HepG2 (cell line): ENCODE measurements around the gene HCFC1. TPM values are rescaled to one million over a fixed set of nuclear protein-coding genes. Genes with fewer than 3 reads are reported as not detected.

Source experiments
- ATAC-seq: fragments of 200-7000 bp; cut with Tn5 transposase; 3 replicates; pipeline ENCODE4 v1.9.1; 2020; ENCODE audit warnings: mild to moderate bottlenecking, moderate library complexity
- BruUV-seq: library from RNA; stranded (reverse); fragments of 400-500 nt; replicated peaks from 2 replicates; lab custom pipeline; 2021; lab: Mats Ljungman, UMichigan
- CTCF ChIA-PET: fragments of 300-600 bp; formaldehyde crosslinking; extraction: SDS; loops from one replicate; lab custom pipeline; 2021; ENCODE audit warnings: low total read pairs, inconsistent platforms, low intra/inter-chr PET ratio; lab: Yijun Ruan, JAX
- POLR2A ChIA-PET: fragments of 350-600 bp; sonication (Branson Sonifier 250); formaldehyde crosslinking; loops from one replicate; lab custom pipeline; 2020; ENCODE audit warnings: antibody characterized with exemption, inconsistent platforms; lab: Yijun Ruan, JAX
- DNase-seq: peaks from one replicate; pipeline ENCODE4 v3.0.0-alpha.2; 2015; ENCODE audit warnings: low spot score
- FAIRE-seq: peaks from 3 replicates; lab custom pipeline; 2011; peaks lifted over from hg19 to GRCh38; lab: Jason Lieb, UNC
- H2AFZ ChIP-seq: one replicate; pipeline ENCODE4 v1.6.1; 2011; ENCODE audit warnings: low read length, inconsistent platforms
- H3K27ac ChIP-seq: fragments of 300-600 bp; 3 replicates; pipeline ENCODE4 v1.8.0; 2011; ENCODE audit warnings: mixed run types, mild to moderate bottlenecking, mixed read lengths, low read length, inconsistent platforms; ENCODE audit not compliant: insufficient read depth; ENCODE audit errors: extremely low read length
- H3K27me3 ChIP-seq, 2 experiments: fragments of 200-600 bp in 1 of 2; 2 replicates in 1 of 2; 3 replicates in 1 of 2; pipeline versions ENCODE4 v1.6.0 to v1.8.0; 2011; ENCODE audit warnings: low read length in 2 of 2, mild to moderate bottlenecking in 2 of 2, moderate library complexity in 2 of 2, inconsistent platforms in 1 of 2; ENCODE audit not compliant: insufficient read depth in 2 of 2, control insufficient read depth in 1 of 2
- H3K36me3 ChIP-seq, 2 experiments: fragments of 200-600 bp in 1 of 2; replicated peaks in 1 of 2; 2 replicates in 1 of 2; 3 replicates in 1 of 2; pipeline versions ENCODE4 v1.5.1 to v1.8.0; 2011; ENCODE audit warnings: low read length in 2 of 2, inconsistent platforms in 1 of 2; ENCODE audit not compliant: insufficient read depth in 2 of 2, control insufficient read depth in 1 of 2
- H3K4me1 ChIP-seq: 2 replicates; pipeline ENCODE4 v1.5.1; 2012; ENCODE audit warnings: low read length, inconsistent platforms; ENCODE audit not compliant: insufficient read depth
- H3K4me2 ChIP-seq: 2 replicates; pipeline ENCODE4 v1.6.0; 2011; ENCODE audit warnings: low read depth, low read length, inconsistent platforms
- H3K4me3 ChIP-seq, 3 experiments: fragments of 200-600 bp in 1 of 3; sonication (generic), shearing (Covaris generic) in 1 of 3; replicated peaks in 1 of 3; 2 replicates each; pipeline ENCODE4 v1.5.1; 2011 to 2016; ENCODE audit warnings: low read length in 3 of 3, inconsistent platforms in 2 of 3, low read depth in 2 of 3, mild to moderate bottlenecking in 2 of 3, control low read depth in 1 of 3, mixed read lengths in 1 of 3; ENCODE audit not compliant: insufficient read depth in 1 of 3
- H3K79me2 ChIP-seq: one replicate; pipeline ENCODE4 v1.6.1; 2011; ENCODE audit warnings: low read length, inconsistent platforms; ENCODE audit not compliant: insufficient read depth
- H3K9ac ChIP-seq: 2 replicates; pipeline ENCODE4 v1.6.0; 2011; ENCODE audit warnings: mild to moderate bottlenecking, low read depth, low read length, inconsistent platforms; ENCODE audit not compliant: insufficient read depth
- H3K9me3 ChIP-seq: 2 replicates; pipeline ENCODE4 v1.5.1; 2012; ENCODE audit warnings: mild to moderate bottlenecking, low read length
- H4K20me1 ChIP-seq: 2 replicates; pipeline ENCODE4 v1.6.0; 2011; ENCODE audit warnings: inconsistent platforms, mild to moderate bottlenecking, low read length, moderate library complexity; ENCODE audit not compliant: insufficient read depth
- ARNT ChIP-seq: fragments of 450-650 bp; IDR thresholded peaks from 2 replicates; pipeline ENCODE4 v1.6.1; 2017
- HMG20A ChIP-seq: IDR thresholded peaks from 2 replicates; pipeline ENCODE4 v1.6.1; 2016; ENCODE audit warnings: borderline replicate concordance
- KAT7 ChIP-seq: IDR thresholded peaks from 2 replicates; pipeline ENCODE4 v1.6.1; 2018; ENCODE audit warnings: borderline replicate concordance, missing compliant biosample characterization
- KDM5A ChIP-seq: fragments of 200-600 bp; sonication (generic); IDR thresholded peaks from 2 replicates; pipeline ENCODE4 v1.7.0; 2018; ENCODE audit warnings: antibody characterized with exemption, mild to moderate bottlenecking, low read length, borderline replicate concordance
- NKX3-1 ChIP-seq: sonication (generic); formaldehyde crosslinking; IDR thresholded peaks from 2 replicates; pipeline ENCODE4 v1.5.0; 2020; ENCODE audit warnings: missing genetic modification reagents
- RFX3 ChIP-seq: IDR thresholded peaks from 2 replicates; pipeline ENCODE4 v1.6.1; 2016; ENCODE audit warnings: missing biosample characterization, missing genetic modification reagents
- SPEN ChIP-seq: sonication (generic); formaldehyde crosslinking; IDR thresholded peaks from 2 replicates; pipeline ENCODE4 v1.5.1; 2020; ENCODE audit warnings: low read depth, mild to moderate bottlenecking, missing genetic modification reagents
- TBL1XR1 ChIP-seq: fragments of 150-350 bp; IDR thresholded peaks from 2 replicates; pipeline ENCODE4 v1.6.1; 2014; ENCODE audit warnings: borderline replicate concordance, low read length; ENCODE audit not compliant: partially characterized antibody
- TSC22D2 ChIP-seq: sonication (generic); formaldehyde crosslinking; IDR thresholded peaks from 2 replicates; pipeline ENCODE4 v1.5.1; 2020; ENCODE audit warnings: missing genetic modification reagents, mild to moderate bottlenecking, borderline replicate concordance
- ZNF343 ChIP-seq: sonication (generic); formaldehyde crosslinking; IDR thresholded peaks from 2 replicates; pipeline ENCODE4 v1.4.0; 2020; ENCODE audit warnings: mild to moderate bottlenecking, missing genetic modification reagents
- ZNF382 ChIP-seq: sonication (generic); formaldehyde crosslinking; IDR thresholded peaks from 2 replicates; pipeline ENCODE4 v1.5.0; 2020; ENCODE audit warnings: missing genetic modification reagents, mild to moderate bottlenecking, borderline replicate concordance
- ZNF550 ChIP-seq: sonication (generic); formaldehyde crosslinking; IDR thresholded peaks from 2 replicates; pipeline ENCODE4 v1.4.0; 2020; ENCODE audit warnings: mild to moderate bottlenecking, missing genetic modification reagents, borderline replicate concordance
- WGBS: methylation state at CpG from one replicate; pipeline ENCODE4 v1.1.6; 2017; ENCODE audit warnings: low lambda C conversion rate; 5-methylcytosine and 5-hydroxymethylcytosine counted together
- in situ Hi-C: cut with HindIII; loops from 2 replicates; pipeline ENCODE4 v1.10.0; 2017; ENCODE audit warnings: low pct_unique_long_range_greater_than_20kb; ENCODE audit not compliant: extremely low pct_ligation_motif_present
- intact Hi-C: fragments of 100-400 bp; cut with micrococcal nuclease; formaldehyde crosslinking; loops from one replicate; pipeline ENCODE4 v1.10.0; 2022; ENCODE audit not compliant: unreplicated experiment
- polyA plus RNA-seq, 8 experiments: library from polyadenylated mRNA; depleted of rRNA in 3 of 8; stranded (reverse) in 7 of 8; unstranded in 1 of 8; fragments of >200 nt; fragmentation: Illumina TruSeq in 4 of 8; extraction: Trizol in 4 of 8; gene quantifications; 2 replicates each; pipeline versions ENCODE4 v1.2.1 to v1.2.3, GENCODE V29; 2011 to 2016; ENCODE audit warnings: low read depth in 4 of 8, missing spikeins in 1 of 8, mixed read lengths in 1 of 8; ENCODE audit not compliant: insufficient read depth in 1 of 8
- total RNA-seq, 5 experiments: library from RNA; depleted of rRNA; stranded (reverse); fragments of >200 nt; fragmentation: Illumina TruSeq; extraction: Trizol; gene quantifications; 2 replicates each; pipeline ENCODE4 v1.2.3, GENCODE V29; 2016; ENCODE audit warnings: low read depth in 1 of 5

The HCFC1 gene
- total and polyA plus RNA-seq, 2 of the 13 experiments (the other 11 are each of a cell fraction or from before 2014, with no cell fraction given), result 5.8 to 17.8 TPM

- Histone ChIP-seq H3K9me3 (no peaks in the 10 kb centered on the region), H3K4me2 (no peak overlapping the region), H3K27me3 (no peaks in the 10 kb centered on the region), H3K4me1 (peaks cover 37% of the 10 kb centered on the region), H3K9ac (no peak overlapping the region), H2AFZ (no peak overlapping the region), H3K79me2 (no peaks in the 10 kb centered on the region), H4K20me1 (no peaks in the 10 kb centered on the region), H3K4me3 (no peak overlapping the region), H3K27ac (no peak overlapping the region), H3K36me3 (no peaks in the 10 kb centered on the region)
- ATAC-seq (no peak), FAIRE-seq (no peak), DNase-seq (no peak)
- 73% methylated on average over 4 of the region's 4 CpGs for WGBS
- CTCF ChIA-PET, result no interaction called here
- POLR2A ChIA-PET, result no interaction called here
- intact Hi-C loops (no loop called here), in situ Hi-C loops (no loop called here)
- BruUV-seq, result no TSS peak
- no peak for TF ChIP-seq ZNF382 (CRISPR knock-in tag)
- TF ChIP-seq NKX3-1 (CRISPR knock-in tag), result no peak
- TF ChIP-seq ZNF550 (CRISPR knock-in tag), result no peak
- TF ChIP-seq TBL1XR1, result no peak
- no peak for TF ChIP-seq HMG20A
- no peak for TF ChIP-seq SPEN (CRISPR knock-in tag)
- TF ChIP-seq ZNF343 (CRISPR knock-in tag), result no peak
- TF ChIP-seq ARNT, result no peak
- no peak for TF ChIP-seq KAT7 (CRISPR knock-in tag)
- no peak for TF ChIP-seq KDM5A
- TF ChIP-seq RFX3, result no peak
- no peak for TF ChIP-seq TSC22D2 (CRISPR knock-in tag)
- TF ChIP-seq, all 625 proteins: peak for 0
Measured at GRCh38 chrX:154008521-154008920, 36.9 kb upstream of the HCFC1 start.
